ENCODE data around the gene ASTL.

The ASTL gene

DNA sequence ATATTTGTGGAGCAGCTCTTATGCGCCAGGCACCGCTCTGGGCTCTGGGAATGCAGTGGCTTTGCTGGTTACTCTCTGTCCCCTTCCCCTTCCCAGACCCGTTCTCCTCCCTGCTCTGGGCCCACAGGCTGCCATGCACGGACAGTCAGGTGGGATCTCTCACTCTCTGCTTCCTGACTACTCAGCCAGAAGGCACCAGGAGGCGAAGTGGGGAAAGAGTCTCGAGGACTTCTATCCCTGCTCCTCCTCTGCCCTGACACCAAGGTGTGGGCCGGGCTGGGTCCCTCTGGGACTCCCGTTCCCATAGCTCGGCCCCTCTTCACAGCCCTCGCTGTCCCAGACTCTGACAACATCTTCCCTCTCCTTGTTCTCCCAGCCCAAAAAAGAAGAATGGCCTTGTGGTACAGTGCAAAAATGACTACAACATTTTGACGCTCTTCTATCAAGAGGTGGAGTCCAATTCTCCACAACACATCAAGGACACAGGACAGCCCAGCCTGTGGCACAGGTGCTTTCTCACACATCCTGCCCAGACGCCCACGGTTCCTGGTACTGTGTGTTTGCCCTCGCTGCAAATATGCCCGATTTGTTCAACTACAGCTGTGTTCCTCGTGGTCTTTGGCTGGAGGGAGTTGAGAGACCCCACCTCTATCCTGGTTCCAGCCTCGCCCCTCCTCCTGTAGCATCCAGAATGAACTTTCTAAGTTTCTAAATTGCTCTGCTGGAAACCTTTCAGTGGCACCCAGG is 21.0 kb upstream of the ASTL start:
- TF ChIP-seq, protein P1, sequence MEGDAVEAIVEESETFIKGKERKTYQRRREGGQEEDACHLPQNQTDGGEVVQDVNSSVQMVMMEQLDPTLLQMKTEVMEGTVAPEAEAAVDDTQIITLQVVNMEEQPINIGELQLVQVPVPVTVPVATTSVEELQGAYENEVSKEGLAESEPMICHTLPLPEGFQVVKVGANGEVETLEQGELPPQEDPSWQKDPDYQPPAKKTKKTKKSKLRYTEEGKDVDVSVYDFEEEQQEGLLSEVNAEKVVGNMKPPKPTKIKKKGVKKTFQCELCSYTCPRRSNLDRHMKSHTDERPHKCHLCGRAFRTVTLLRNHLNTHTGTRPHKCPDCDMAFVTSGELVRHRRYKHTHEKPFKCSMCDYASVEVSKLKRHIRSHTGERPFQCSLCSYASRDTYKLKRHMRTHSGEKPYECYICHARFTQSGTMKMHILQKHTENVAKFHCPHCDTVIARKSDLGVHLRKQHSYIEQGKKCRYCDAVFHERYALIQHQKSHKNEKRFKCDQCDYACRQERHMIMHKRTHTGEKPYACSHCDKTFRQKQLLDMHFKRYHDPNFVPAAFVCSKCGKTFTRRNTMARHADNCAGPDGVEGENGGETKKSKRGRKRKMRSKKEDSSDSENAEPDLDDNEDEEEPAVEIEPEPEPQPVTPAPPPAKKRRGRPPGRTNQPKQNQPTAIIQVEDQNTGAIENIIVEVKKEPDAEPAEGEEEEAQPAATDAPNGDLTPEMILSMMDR (IDR thresholded peaks at IDR 0.05; ENCODE audit: insufficient read depth, low read depth, low read length, missing control alignments): no peak
- no peak overlapping the region for H3K4me3 ChIP-seq (ENCODE audit: low read length)
- no peak for DNase-seq (ENCODE audit: low read depth)

DNA sequence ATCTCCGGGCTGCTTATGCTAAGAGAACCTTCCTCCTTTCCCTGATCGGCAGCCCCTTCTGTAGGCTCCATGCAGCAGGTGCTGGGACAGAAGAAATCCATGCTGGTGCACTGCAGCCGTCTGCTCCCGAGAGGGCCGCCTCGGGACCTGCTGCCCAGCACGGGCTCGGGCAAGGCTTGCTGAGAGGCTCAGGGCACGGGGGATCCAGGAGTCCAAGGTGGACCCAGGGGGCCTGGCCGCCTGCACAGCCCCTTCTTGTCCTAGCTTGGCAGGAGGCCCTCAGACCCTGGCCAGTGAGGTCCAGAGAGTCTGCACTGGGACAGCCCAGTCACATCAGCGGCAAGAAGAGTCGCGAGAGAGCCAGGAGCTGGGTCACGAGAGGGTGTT is 20.2 kb upstream of the ASTL start:
- DNase-seq (ENCODE audit: low read depth): no peak
- no peak overlapping the region for H3K4me3 ChIP-seq (ENCODE audit: low read length)

DNA sequence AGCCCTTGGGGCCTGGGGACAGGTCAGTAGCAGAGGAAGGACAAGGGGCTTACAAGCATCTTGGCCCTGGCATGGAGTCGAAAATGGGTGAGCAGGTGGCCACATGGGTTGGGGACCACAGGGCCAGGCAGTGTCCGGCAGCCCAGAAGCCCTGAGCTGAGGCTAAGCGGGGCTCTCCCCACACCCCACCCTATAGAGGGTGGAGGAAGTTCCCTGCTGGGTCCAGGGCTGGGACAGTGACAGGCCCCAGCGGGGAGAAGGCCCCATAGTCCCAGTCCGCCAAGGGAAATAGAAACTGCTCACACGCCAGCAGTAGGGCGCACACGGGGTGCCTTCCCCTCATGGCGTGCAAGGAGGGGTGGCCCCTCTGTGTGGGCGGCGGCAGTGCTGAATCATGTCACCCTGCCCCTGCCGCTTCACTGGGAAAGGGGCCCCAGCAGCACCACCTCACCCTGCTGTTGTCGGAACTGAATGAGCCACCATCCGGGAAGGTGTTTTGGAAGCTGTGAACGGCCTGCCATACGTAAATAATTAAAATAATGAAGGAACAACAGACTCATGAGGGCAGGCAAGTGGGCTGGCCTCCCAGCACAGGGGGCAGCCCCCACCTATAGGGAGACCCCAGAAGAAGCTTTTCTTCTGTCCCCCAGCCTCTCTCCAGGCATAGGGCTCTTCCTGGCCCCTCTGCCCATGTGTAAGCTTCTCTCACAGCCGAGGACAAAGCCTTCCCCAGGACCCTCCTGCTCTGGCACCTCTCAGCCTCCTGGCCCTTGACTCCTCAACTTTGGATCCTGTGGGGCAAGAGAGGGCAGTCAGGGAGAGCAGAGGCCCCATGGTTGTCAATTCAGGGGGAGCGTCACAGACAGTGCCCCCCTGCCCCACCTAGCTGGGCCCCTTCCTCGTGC is 19.6 kb upstream of the ASTL start:
- H3K4me3 ChIP-seq (ENCODE audit: low read length): no peak overlapping the region
- no peak for DNase-seq (ENCODE audit: low read depth)
- TF ChIP-seq, protein P1 (IDR thresholded peaks at IDR 0.05; ENCODE audit: insufficient read depth, low read depth, low read length, missing control alignments): no peak

More for the DNA sequence above, 20.2 kb upstream of the ASTL start:
- TF ChIP-seq, protein P1 (IDR thresholded peaks at IDR 0.05; ENCODE audit: insufficient read depth, low read depth, low read length, missing control alignments): no peak

DNA sequence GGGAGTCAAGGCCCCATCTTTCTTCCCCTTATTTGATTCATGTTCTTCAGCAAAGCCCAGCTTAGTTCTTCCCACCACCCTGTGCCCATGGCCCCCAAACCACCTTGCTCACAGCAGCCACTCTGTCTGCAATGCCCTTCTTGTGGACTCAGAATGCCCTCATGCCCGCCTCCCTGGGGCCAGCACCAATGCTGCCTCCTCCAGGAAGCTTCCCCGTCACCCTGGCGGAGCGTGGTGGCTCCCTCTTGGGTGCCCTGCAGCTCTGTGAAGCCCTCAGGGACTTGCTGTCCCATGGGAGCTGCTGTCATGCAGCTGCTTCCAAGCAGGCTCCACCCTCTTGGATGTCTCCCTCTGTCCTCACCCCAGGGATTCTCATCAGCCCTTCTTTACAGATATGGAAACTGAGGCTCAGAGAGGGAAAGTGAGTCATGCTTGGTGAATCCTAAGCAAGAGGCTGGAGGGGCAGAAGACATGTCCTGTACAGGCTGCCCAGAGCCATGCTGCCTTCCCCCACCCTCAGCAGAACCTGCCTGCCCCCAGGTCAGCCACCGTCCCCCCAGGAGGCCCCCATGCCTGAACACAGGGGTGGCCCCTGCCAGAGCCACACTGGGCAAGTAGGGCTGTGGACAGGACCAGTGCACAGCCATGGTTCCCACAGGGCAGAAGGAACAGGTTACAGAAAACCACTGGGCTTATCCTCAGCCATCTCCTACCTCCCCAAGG is 18.8 kb upstream of the ASTL start:
- DNase-seq (ENCODE audit: low read depth): no peak
- TF ChIP-seq, protein P1 (IDR thresholded peaks at IDR 0.05; ENCODE audit: insufficient read depth, low read depth, low read length, missing control alignments): no peak
- H3K4me3 ChIP-seq (ENCODE audit: low read length): no peak overlapping the region

DNA sequence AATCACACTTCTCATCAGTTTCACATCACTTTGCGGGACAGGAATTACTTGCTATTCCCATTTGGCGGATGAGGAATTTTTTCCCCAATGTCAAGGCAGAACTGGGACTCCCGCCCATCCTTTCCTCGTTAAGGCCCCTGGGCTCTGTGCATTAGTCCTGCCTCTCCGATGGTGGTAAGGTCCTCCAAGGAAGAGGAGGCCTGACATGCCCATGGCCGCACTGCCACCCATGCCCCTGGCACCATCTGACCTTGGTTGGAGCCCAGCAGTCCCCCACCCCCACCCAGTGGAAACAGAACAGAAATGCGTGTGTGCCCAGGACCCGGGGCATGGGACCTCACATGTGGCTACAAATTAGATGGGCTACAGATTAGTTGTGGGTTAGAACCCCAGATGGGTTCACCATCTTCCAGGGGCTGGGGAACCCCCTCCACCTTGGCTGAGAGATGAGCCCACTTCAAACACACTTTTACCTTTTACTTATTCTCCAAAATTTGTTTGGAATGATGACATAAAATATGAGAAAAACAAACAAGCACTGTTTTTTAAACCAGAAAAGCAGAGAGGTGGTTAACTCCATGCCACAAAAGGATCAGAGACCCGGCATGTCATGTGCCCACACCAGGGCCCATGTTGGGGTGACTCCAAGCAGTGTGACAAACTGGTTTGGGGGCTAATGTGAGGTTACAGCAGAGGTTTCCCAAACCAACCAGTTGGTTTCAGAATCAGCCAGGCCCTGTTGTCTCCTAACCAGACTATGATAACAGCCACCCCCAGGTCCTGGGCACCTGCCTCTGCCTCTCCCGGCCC is 17.9 kb upstream of the ASTL start:
- H3K4me3 ChIP-seq (ENCODE audit: low read length): no peak overlapping the region
- TF ChIP-seq, protein P1 (IDR thresholded peaks at IDR 0.05; ENCODE audit: insufficient read depth, low read depth, low read length, missing control alignments): no peak
- DNase-seq (ENCODE audit: low read depth): no peak
